NCI-H1105 (cell line): ENCODE data around the gene C6orf89.
"Not testable (repeated sequence)": the region's sequence is repeated elsewhere in the genome, so short reads cannot be mapped to it uniquely, and the experiment has no call there.

ENCODE experiments used
- DNase-seq: peaks from one replicate; lab custom pipeline; 2025; lab: John Stamatoyannopoulos, UW

Gene C6orf89

DNA sequence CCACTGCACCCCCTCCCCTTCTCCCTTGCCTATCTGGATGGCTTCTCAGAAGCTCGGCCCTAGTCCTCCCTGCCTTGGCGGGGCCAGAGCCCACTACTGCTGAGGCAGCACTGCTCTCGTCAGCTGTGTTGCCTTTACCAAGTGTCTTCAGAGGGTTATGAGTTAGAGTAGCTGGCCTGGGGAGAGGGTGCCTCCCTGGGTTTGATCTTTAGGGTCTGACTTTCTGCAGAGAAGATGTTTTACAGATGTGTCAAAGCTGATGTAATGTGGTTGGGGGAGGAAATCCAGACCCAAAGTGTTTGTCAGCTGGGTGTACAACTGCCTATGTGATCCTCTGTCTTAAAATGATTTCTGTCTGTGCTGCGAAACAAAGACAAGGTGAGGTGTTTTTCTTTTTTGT is 38.4 kb downstream of the C6orf89 start:
- DNase-seq, result no peak

- no peak for DNase-seq
These were observed 39.1 kb downstream of the C6orf89 start for GRCh38 chr6:36924778-36925374.

GRCh38 chr6:36925809-36926208 is 40.1 kb downstream of the C6orf89 start:
- DNase-seq, result no peak

DNA sequence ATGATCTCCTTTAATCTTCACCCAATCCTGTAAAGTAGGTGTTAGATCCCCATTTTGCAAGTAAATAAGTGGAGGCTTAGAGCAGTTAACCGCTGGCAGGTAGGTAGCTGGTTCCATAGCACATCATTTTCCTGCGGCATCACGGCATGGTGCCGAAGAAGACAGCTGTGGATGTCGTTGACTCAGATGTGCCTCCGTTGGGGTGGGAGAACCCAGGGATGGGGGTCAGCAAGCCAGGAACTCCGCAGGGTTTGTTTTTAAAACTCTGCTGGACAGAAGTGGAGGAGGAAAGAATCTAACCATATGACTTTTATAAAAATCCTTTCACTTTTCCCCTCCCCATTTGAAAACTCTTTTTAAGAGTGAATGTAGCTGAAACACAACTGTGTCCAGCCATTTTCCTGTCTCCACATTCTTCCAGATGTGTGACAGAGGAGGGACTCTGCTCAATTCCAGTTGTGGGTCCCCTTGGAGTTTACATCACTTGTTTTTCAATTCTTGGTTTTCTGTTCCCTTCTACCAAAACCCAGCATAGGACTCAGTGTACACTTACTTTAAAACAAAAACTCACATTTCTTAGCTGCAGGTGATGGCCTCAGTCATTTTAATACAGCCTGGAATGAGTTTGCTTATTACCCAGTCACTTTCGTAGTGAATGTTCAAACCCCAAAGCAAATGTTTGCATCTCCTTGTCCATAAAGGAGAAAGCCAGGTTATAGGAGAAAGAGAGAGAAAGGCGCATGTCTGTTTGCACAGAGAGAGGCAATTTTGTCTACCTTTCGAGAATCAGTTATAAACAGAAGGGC is 41.2 kb downstream of the C6orf89 start:
- no peak for DNase-seq

GRCh38 chr6:36927691-36928546 is 42.2 kb downstream of the C6orf89 start:
- DNase-seq, result no peak

DNA sequence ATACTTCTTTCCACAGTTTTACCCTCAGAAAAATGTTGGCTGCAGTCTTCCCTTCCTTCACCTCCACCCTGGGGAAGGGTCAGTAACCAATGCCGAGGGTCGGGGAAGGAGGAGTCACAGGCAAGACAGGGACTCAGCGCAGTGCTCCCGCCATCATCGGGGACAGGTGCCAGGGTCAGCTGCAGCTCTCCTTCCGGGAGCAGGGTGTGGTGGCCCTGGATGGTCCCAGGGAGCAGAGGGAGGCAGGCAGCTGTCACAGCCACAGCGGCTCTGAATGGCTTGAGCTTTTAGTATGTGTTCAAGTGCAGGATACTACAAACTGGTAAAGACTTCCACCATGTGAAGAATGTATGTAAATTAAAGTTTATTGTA is 42.8 kb downstream of the C6orf89 start:
- DNase-seq, result no peak

- no peak for DNase-seq
These were observed 43.4 kb downstream of the C6orf89 start for GRCh38 chr6:36929152-36929551.

DNA sequence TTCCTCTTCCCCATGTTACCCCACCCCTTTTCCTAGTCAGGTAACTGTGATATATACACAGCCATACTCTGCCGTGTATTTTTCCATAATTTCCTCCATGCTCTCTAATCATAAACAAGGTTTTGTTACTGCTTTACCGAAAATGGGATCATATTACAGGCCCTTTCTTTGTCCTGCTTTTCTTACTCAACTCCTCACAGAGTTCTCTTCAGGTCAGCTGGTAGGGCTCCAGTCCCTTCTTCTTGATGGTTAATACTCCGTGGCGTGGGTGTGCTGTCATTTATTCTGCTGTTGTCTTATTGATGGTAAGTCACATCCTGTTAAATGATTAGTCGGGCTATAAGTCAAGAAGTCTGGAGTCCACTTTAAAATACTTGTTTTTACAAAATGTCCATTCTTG is 43.9 kb downstream of the C6orf89 start:
- peak; percentile 32 for DNase-seq

DNA sequence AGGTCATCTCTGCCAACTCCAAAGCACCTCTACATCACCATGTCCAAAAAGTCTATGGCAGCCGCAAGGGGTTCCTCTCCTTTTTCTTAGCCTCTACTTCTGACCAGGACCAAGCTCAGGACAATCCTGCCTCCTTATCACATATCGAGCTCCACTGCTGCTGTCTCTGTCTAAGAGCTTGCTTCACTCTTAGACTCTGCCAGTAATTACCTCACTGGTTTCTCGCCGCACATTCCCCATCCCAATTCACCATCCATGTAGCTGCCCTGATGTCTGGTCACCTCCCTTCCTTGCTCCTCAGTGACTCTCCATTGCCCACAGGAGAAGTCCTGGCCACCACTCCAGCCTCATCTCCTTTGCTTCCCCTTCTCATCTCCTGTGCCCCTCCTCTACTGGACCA is 44.7 kb downstream of the C6orf89 start:
- no peak for DNase-seq

GRCh38 chr6:36933102-36933501 is 47.4 kb downstream of the C6orf89 start:
- no peak for DNase-seq

- DNase-seq, result no peak
These were observed 47.8 kb downstream of the C6orf89 start for GRCh38 chr6:36933519-36933918.

GRCh38 chr6:36934901-36935300 is 49.1 kb downstream of the C6orf89 start:
- no peak for DNase-seq

DNA sequence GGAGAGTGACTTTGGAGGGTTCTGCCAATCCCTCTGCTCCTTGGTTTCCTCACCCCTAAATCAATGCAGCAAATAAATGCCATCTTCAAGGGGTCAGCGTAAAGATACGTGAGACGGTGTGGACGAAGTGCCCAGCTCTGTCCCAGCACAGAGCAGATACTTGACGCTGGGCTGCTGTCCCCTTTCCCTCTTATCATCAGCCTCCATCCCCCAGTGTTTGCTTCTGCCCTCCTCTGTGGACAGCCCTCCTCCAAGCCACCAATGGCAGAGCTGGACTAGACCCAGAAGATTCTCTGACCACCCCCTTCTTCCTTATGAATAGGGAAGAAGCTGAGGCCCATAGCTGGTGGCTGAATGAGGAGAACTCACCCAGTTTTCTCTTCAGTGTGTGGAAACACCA is 51.1 kb downstream of the C6orf89 start:
- DNase-seq, result no peak

GRCh38 chr6:36937896-36938295 is 52.1 kb downstream of the C6orf89 start:
- no peak for DNase-seq

- DNase-seq, result no peak
These were observed 52.8 kb downstream of the C6orf89 start for GRCh38 chr6:36938536-36938935.

DNA sequence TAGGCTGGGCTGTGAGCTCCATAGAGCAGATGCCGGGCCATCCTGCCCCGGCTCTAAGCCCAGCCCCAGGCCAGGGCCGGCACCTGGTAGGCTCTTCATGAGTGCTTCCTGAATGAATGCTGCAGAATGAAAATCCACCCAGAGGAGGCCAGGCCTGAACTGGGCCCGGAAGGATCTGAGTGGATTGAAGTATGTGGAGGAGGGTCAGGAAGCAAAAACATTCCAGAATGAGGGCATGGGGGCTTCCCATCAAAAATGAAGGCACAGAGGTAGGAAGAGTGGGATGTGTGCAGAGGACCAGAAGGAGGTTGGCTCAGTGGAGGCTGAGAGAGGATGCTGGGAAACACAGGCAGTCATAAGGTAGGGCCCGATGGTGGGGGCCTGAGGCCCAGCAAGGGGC is 53.3 kb downstream of the C6orf89 start:
- not testable (repeated sequence) for DNase-seq

DNA sequence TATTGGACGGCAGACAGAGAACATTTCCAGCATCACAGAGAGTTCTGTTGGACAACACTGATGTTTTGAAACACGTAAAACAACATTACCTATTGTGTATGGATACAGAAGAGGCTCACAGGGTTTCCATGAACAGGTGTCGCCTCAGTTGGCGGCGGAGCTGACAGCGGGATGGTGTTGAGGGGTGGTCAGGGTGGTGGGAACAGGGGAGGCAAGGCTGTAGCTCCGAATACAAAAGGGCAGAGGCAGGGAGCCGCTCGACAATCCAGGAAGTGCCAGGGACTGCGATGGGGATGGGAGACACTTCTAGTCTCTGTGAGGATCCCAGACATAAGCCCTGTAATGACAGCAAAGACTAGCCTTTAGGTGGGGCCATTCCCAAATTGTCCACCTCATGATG is 54.3 kb downstream of the C6orf89 start:
- DNase-seq, result no peak

DNA sequence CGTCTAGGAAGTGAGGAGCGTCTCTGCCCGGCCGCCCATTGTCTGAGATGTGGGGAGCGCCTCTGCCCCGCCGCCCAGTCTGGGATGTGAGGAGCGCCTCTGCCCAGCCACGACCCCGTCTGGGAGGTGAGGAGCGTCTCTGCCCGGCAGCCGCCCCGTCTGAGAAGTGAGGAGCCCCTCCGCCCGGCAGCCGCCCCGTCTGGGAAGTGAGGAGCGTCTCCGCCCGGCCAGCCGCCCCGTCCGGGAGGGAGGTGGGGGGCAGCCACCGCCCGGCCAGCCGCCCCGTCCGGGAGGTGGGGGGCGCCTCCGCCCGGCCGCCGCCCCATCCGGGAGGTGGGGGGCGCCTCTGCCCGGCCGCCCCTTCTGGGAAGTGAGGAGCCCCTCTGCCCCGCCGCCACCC is 55.8 kb downstream of the C6orf89 start:
- not testable (repeated sequence) for DNase-seq

- DNase-seq, result not testable (repeated sequence)
These were observed 56.6 kb downstream of the C6orf89 start for GRCh38 chr6:36942329-36942728.

DNA sequence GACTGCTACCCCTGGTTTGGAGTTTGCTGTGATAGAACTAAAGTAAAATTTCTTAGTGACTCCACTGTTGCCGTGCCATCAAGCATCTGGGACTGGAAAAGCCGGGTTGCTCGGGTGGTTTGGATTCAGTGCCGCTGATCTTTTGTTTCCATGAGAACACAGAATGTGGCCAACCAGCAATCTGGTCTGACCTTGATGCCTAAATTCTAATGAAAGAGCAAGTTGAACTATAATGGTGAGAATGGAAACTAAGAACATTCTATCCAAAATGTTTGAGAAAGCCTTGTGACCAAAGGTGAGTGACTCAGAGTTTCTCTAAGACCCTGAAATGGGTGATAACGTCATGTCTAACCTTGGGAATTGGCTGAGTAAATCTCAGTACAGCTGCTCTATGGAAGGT is 58.9 kb downstream of the C6orf89 start:
- DNase-seq, result no peak

GRCh38 chr6:36945301-36945700 is 59.5 kb downstream of the C6orf89 start:
- no peak for DNase-seq

DNA sequence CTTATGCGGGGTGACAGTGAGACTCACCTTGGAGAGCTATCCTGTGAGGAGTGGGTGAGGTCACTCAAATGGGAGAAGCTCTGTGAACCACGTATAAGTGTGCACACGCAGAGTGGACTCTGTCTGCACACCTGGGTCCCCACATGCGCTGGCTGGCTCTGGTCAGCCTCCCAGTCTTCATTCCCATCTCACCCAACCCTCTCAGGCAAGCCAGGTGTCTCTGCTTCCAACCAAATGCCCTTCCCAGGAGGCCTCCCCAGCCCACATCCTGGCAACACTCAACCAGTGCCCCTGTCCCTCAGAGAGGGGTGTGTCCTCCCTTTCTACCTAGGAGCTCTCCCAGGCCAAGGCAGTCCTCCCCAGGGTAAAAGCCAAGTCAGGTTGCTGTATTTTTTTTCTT is 60.8 kb downstream of the C6orf89 start:
- DNase-seq, result no peak
